HG03571 (cell line): ENCODE data around the gene XXYLT1.
"Not testable (repeated sequence)": the region's sequence is repeated elsewhere in the genome, so short reads cannot be mapped to it uniquely, and the experiment has no call there.

ENCODE experiments used
- ATAC-seq: cut with Tn5 transposase; IDR thresholded peaks from one replicate; pipeline ENCODE4 v1.9.1; 2021; ENCODE audit not compliant: unreplicated experiment

The XXYLT1 gene

DNA sequence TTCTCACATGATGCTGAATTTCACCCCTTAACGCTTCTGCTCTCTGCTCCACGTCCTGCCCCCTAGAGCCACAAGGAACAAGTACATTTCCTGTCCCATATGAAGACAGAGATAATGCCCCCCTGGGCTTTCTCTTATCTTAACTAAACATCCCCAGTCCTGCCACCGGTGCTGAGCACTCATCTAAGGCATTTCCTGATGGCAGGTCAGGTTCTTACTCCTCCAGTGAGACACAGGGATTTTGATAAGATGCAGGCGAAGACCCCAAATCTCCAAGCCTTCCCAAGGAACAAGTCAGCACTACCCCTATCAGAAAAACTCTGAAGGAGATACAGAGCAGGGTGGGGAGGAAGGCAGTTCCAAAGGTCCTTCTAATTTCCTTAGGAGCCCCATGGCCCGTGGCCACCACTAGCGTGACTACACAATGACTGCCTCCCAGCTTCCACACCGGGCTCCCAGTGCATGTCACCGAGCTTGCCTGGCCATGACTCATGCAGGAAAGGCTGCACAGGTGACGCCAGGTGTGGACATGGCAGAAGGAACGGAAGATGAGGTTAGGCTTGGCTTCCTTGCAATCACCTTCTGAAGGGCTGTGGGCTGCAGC is 152.9 kb downstream of the XXYLT1 start:
- ATAC-seq, result no peak

DNA sequence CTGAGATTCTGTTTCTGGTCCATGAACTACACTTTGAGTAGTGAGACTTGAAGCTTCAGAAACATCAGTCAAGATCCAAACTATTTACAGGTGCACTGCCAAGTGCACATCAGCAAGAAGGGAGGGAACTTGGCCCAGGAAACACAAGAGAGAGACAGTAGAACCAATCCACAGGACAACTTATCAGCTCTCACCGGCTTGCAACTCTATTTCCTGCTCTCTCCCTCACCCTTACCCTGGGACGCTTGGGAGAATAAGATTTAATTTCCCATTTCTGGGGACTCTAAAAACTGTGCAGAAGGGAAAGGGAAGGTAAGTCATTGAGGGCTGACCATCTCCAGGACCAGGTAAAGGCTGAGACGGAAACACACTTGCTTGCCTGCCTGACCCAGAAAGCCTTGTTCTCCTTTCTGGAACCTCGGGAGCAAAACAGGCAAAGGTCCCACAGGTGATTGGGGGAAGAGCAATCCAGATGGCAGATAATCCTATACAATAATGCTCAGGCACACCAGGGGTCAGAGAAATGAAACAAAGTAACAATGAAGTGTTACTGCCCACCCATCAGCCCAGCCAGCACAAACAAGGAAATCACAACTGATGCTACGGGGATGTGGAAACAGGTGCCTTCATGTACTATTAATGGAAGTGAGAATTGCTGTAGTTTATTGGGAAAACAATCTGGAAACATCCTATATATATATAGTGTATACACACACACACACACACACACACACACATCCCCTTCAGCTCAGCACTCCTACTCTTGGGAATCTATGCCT is 154.4 kb downstream of the XXYLT1 start:
- ATAC-seq, result no peak

DNA sequence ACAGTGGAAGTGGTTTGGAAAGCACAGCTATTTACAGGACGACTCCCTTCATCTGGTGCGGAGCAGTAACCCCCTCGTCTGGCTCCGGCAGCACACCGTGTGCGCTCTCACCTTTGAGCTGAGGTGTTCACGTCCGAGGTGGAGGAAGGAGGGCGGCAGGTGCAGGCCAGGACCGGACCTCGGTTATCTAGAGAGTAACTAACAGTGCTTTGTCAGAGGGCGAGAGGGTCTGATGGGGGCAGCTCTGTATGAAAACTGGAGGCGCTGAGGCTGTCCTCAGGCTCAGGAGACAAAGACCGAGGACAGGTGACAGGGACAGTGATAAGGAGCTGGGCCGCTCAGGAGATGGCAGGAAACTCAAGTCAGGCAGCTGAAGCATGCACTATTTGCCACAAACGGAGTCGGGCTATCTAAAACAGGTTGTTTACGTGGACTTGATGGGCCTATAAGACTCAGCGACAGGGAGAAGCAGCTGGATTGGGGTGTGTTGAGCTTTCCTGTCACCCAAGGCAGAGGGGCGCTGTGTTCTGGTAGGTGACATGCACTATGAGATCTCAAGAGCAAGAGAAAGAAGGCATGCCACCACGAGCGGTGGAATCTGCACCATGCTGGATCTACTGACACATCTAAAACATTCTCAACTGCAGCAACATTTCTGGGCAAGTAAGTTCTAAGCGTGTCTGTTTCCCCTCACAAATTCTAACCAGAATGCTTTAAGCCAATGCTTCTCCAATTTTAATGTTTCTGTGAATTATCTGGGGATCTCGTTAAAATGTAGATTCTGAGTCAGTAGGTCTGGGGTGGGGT is 155.2 kb downstream of the XXYLT1 start:
- ATAC-seq, result no peak

DNA sequence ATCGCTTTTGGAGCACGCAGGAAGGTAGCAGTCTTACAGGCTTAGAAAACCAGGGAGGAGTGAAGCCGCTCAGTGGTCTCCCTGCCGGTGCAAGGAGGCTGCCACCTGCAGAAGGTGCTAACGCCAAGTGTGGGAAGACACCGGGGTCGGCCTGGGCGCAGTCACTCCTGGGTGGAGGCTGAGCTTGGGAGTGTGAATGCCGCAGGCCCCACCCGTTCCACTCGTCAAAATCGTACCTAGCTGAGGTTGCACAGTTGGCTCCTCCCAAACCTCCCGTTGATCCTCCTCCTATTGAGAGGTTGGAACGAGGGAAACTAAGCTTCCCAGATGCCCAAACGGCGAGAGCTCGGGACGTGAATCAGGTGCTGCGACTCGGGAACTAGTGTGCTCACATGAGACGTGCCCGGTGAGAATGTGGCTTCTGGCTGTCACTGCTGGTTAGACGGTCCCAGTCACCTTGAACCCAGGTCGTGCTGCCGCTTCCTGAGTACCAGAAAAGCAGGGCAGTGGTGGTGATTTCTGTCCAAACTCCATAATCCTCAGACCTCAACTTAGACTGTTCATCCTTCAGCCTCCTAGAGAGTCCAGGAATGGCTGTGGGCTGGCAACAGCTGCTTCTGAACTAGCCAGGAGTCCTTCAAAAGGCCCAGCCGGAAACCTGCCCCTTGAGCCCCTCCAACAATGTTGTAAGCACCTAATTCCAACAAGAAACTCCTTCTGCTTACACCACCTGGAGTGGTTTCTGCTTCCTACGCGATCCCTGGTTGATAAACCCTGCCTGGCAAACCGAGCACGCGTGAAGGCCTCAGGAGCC is 156.0 kb downstream of the XXYLT1 start:
- ATAC-seq, result no peak

DNA sequence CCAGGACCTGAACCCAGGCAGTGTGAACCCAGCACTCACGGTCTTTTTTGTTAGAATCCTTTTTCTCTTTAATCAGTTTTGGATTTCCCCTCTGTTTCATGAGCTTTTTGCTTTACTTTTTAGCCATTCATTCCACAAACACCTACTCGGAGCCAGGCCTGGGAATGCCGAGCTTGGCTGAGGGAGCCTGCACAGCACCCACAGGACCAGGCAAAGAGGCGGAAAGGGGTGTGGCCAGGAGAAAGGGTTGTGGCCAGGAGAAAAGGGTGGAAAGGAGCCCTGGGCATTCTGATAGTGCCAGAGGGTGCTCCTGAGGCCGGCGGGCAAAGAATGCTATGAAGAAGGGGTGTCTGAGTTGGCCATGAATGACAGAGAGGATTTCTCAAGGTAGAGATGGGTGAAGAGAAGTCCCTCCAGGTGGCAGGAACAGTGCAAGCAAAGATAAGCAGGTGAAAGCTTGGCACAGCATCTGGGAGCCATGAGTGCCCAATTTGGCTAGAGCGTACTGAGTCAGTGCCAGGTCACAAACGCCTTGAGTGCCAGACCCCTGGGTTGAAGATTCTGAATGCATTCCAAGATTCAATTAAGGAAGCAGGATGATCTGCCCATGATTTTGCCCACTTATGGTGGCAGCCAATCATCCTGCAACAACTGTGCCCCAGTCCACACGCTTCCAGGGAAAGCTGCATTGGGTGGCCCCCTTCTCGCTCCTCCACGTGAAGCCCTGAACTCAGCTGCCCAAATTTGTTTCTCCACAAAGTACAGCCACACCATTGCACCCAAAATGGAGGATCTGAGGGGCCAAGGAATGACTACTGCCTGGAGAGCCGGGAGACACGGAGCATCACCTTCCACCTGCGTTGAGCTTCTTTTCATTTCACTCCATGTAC is 157.2 kb downstream of the XXYLT1 start:
- no peak for ATAC-seq

DNA sequence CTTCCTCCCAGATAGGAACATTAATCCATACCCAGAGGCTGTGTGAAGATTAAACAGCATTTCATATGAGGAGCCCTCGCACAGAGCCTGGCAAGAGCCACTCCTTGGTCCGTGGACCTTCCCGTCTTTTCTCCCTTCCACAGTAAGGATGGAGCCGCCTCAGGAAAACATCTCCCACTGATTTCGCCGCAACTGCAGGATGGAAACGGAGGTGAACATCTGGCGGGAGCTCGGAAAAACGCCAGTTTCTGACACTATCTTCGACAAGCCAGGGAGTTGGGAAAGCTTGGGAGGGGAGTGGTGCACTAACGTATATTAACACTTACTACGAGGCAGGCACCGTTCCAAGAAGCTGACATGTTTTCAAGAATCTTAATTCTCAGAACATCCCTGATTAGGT is 157.9 kb downstream of the XXYLT1 start:
- no peak for ATAC-seq

DNA sequence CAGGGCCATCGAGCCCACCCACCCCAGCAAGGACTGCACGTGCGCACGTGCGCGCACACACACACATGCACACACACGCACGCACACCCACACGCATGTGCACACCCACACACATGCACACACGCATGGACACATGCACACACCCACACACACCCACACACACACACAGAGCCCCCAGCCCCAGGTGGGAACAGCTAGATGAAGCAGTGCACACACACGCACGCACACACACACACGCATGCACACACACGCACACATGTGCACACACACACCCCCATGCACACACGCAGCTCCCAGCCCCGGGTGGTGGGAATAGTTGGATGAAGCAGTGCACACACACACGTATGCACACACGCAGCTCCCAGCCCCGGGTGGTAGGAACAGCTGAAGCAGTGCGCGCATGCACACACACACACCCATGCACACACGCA is 158.6 kb downstream of the XXYLT1 start:
- no peak for ATAC-seq

DNA sequence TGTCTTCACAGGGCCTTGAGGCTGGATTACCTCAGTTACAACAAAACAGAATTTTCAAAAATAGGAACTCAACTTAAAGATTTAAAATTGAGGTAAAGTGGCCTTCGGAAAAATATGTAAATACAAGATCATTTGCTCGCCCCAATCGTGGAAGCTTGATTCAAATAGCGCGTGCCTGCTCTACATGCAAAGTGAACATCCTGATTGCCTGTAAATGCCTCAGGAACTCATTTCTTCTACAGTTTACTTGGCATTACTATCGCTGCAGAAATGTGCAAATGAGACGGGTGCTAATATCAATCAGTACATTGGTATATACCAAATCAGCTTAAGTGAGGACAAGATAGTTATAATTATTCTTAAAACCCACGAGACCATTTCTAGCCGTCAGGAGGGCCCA is 159.2 kb downstream of the XXYLT1 start:
- ATAC-seq, result no peak

DNA sequence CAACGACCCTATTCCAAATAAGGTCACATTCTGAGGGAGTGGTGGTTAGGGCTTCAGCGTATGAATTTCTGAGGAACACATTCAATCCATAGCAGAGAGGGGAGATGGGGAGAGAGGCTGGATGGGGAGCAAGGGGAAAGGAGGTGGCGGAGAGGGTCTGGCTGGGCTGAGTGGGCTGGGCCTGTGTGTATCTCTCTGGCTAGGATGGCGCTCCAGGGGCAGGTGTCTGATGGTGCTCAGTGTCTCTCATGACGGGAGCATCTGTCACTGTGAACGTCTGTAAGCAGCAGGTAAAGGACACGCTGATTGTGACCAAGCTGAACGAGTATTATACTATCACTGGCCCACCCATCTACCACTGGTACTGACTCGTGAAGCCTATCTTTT is 159.6 kb downstream of the XXYLT1 start:
- ATAC-seq, result no peak

DNA sequence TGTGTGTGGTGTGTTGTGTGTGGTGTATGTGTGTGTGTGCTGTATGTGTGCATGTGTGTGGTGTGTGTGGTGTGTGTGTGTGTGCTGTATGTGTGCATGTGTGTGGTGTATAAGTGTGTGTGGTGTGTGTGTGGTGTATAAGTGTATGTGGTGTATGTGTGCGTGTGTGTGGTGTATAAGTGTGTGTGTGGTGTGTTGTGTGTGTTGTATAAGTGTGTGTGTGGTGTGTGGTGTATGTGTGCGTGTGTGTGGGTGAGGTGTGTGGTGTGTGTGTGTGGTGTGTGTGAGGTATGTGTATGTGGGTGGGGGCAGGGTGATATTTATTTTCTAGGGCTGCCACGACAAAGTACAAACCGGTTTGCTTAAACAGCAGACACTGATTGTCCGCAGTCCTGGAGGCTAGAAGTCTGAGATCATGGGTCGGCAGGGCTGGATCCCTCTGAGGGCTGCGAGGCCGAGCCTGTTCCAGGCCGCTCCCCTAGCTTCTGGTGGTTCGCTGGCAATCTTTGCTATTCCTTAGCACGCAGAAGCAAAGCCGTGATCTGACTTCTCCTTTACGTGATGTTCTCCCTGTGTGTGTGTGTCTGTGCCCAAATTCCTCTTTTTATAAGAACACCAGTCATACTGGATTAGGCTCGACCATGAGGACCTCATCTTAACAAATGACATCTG is 160.2 kb downstream of the XXYLT1 start:
- ATAC-seq, result no peak

DNA sequence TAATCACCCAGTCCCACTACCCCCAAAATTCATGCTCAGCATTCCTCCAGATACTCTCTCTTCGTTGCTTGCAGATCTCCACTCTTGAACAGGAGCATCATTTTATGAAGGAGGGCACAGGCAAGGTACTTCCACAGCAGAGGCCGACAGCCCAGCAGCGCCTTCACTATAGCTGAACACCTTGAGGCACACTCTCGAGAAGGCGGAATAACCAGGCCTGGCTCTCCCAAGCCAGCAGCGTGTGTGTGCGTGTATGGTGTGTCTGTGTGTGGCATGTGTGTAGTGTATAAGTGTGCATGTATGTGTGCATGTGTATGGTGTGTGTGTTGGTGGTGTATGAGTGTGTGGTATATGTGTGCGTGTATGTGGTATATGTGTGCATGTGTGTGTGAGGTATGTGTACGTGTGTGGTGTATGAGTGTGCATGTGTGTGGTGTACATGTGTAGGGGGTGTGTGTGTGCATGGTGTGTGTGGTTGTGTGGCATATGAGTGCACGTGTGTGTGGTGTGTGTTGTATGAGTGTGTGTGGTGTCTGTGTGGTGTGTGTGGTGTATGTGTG is 161.8 kb downstream of the XXYLT1 start:
- ATAC-seq, result no peak

DNA sequence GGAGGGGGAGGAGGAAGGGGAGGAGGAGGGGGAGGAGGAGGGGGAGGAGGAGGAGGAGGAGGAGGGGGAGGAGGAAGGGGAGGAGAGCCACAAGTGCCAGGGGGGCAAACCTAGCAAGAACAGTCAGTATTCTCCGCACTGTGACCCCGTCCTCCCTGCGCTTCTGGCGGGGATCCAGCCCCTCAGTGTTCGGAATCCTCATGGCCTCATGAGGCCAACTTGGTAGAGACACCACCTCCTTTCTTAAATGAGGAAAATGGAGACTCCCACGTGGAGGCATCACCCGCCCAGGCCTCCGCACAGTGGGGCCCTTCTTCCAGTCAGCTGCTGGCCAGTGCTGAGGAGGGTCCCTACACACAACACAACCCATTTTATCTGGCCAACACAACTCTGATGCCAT is 163.4 kb downstream of the XXYLT1 start:
- ATAC-seq, result no peak

DNA sequence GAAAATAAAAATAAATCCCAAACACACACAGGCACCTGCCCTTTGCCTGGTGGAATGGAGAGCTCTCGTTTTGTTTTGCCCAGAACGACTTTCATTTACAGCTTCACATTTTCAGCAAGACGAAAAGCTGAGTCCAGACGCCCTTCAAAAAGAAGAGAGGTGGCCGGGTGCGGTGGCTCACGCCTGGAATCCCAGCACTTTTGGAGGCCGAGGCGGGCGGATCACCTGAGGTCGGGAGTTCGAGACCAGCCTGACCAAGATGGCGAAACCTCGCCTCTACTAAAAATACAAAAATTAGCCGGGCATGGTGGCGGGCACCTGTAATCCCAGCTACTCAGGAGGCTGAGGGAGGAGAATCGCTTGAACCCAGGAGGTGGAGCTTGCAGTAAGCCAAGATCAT is 163.9 kb downstream of the XXYLT1 start:
- not testable (repeated sequence) for ATAC-seq

DNA sequence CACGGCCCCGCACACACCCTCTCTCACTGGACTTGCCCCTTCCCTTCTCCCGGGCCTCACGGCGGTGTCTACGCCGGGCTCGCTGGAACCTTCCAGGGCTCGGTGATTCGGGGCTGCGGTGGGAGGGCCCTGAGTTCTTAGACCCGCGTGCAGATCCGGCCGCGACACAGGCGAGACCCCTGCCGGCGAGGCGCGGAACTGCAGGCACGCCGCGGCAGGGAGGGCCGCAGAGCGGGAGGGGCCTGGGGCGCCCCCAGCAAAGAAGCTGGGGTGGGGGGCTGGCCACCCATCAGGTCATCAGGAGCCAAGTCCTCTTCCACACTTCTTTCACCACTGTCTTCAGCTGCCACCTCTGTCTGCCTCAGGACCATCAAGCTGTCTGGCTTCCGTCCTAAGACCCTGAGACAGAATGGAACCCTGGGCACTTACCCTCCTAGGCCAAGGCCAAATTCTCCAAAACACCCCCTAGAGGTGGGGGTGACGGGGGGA is 164.5 kb downstream of the XXYLT1 start:
- no peak for ATAC-seq

DNA sequence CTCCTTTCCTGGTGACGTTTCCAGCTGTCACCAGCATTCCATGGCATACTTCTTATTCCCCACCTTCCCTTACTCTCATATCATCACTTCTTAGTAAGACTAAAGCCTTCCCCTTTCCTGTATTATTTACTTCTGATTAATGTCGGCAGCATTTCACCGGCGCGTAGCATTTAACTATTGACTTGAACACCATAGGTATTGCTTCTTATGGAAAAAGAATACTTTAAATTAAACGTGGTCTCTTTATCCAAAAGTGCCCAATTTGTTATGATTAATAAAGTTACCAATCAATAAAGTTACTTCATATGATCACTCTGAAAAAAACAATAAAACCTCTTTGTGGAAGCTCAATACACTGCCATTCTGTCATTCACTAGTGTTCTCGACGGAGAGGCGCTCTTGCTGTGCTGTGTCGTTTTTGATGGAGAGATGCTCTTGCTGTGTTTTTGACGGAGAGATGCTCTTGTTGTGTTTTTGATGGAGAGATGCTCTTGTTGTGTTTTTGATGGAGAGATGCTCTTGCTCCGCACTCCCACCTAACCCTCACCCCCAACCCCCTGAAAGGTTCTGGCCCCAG is 165.0 kb downstream of the XXYLT1 start:
- ATAC-seq, result no peak

DNA sequence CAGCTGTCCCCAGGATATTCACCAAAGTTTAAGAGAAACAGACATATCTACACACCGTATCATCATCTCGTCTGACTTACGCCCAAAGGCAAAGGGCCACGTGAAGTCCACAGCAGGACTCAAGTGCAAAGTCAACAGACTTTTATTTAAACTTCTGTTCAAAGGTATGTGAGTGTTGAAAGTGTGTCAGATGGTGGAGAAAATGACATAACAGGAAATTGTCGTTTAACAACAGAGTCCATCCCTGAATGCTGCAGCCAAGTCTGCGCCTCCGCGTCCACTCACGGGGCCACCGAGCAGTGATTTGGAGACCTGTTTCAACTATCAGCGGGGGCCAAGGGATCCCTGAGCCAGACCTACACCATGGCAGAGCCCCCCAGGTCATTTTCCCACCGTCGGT is 165.6 kb downstream of the XXYLT1 start:
- ATAC-seq, result no peak

DNA sequence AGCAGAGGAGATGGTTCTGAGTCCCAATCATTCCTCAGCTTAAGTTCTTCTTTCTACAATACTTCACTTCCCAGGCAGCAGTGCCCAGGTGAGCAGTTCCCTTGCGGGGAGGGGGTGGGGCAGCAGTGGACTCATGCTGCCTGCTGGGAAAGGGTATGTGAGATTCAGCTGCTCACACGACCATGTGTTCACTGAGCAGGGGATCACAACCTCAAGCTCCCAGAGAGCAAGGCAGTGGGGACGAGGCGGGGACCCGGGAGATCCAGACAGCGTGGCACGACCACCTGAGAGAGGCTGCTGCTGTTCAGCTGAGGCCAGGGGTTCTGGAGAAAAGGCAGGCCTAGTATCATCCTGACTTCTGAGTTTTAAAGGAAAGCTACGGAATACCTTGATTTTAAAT is 166.6 kb downstream of the XXYLT1 start:
- ATAC-seq, result no peak

DNA sequence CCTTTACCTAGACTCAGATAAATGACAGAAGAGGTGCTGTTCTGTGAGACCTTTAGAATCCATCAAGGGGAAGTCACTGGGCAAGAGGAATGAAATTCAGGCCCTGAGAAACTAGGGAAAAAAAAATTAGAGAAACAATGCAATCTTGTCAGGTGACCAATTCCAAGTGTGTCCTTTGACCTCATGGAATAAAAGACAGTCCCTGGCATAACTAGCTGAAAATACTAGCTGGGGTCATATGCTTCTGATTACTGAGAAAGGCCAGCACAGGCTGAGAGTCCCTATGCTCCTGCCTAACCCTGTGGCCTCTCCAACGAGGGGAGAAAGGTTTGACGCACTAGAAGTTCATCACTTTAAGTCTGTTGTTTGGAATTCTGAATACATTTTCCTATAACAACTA is 167.3 kb downstream of the XXYLT1 start:
- no peak for ATAC-seq
